HG02798 (cell line): ENCODE data around the gene XYLT1.
"Not testable (repeated sequence)": the region's sequence is repeated elsewhere in the genome, so short reads cannot be mapped to it uniquely, and the experiment has no call there.

Source experiments
- ATAC-seq: cut with Tn5 transposase; IDR thresholded peaks from one replicate; pipeline ENCODE4 v1.9.1; 2021; ENCODE audit warnings: mild to moderate bottlenecking; ENCODE audit not compliant: unreplicated experiment, poor library complexity

XYLT1 gene

GRCh38 chr16:17321824-17322223 lies 148.9 kb downstream of the XYLT1 start:
- ATAC-seq: no peak

GRCh38 chr16:17320009-17320408 lies 150.8 kb downstream of the XYLT1 start:
- ATAC-seq: no peak

GRCh38 chr16:17318238-17318637 lies 152.5 kb downstream of the XYLT1 start:
- no peak for ATAC-seq

GRCh38 chr16:17316005-17316404 lies 154.8 kb downstream of the XYLT1 start:
- ATAC-seq: no peak

GRCh38 chr16:17313793-17314547 lies 156.8 kb downstream of the XYLT1 start:
- no peak for ATAC-seq

- ATAC-seq: no peak
Measured at GRCh38 chr16:17313085-17313611, 157.6 kb downstream of the XYLT1 start.

- ATAC-seq: no peak
Measured at GRCh38 chr16:17312094-17312710, 158.6 kb downstream of the XYLT1 start.

GRCh38 chr16:17311333-17312093 lies 159.2 kb downstream of the XYLT1 start:
- ATAC-seq: no peak

GRCh38 chr16:17309510-17309909 lies 161.2 kb downstream of the XYLT1 start:
- ATAC-seq: no peak

- ATAC-seq: no peak
Measured at GRCh38 chr16:17308186-17308585, 162.6 kb downstream of the XYLT1 start.

GRCh38 chr16:17307504-17307903 lies 163.3 kb downstream of the XYLT1 start:
- no peak for ATAC-seq

GRCh38 chr16:17306745-17307144 lies 164.0 kb downstream of the XYLT1 start:
- no peak for ATAC-seq

GRCh38 chr16:17306211-17306610 lies 164.5 kb downstream of the XYLT1 start:
- not testable (repeated sequence) for ATAC-seq

GRCh38 chr16:17305694-17306093 lies 165.1 kb downstream of the XYLT1 start:
- peak; percentile 26 for ATAC-seq

GRCh38 chr16:17304491-17305119 lies 166.2 kb downstream of the XYLT1 start:
- ATAC-seq: no peak

GRCh38 chr16:17304106-17304490 lies 166.7 kb downstream of the XYLT1 start:
- no peak for ATAC-seq

GRCh38 chr16:17303101-17303500 lies 167.7 kb downstream of the XYLT1 start:
- ATAC-seq: no peak

- no peak for ATAC-seq
Measured at GRCh38 chr16:17302620-17303019, 168.1 kb downstream of the XYLT1 start.

GRCh38 chr16:17302214-17302613 lies 168.5 kb downstream of the XYLT1 start:
- ATAC-seq: no peak

GRCh38 chr16:17301593-17302135 lies 169.1 kb downstream of the XYLT1 start:
- ATAC-seq: peak; percentile 87
